HepG2 (cell line): ENCODE results near the gene ADIPOR2. TPM values are rescaled to one million over a fixed set of nuclear protein-coding genes. Genes with fewer than 3 reads are reported as not detected.
A peak's percentile ranks its signal among the peaks of the same experiment; 100 is the strongest.

Experiments used
- BRD4 ChIP-seq: sonication (generic); formaldehyde crosslinking; IDR thresholded peaks from 2 replicates; pipeline ENCODE4 v1.4.0; 2020; ENCODE audit warnings: missing genetic modification reagents
- DNMT3B ChIP-seq: conservative IDR thresholded peaks from 2 replicates; pipeline ENCODE4 v1.6.1; 2016; ENCODE audit warnings: missing biosample characterization, control low read depth
- HINFP ChIP-seq: sonication (generic); formaldehyde crosslinking; IDR thresholded peaks from 2 replicates; pipeline ENCODE4 v1.4.0; 2020; ENCODE audit warnings: low read depth, mild to moderate bottlenecking, missing genetic modification reagents
- HNF4G ChIP-seq, 2 experiments: sonication (generic) in 1 of 2; formaldehyde crosslinking in 1 of 2; IDR thresholded peaks; 2 replicates each; pipeline versions ENCODE4 v1.4.0 to v1.6.1; 2011 to 2020; ENCODE audit warnings: borderline replicate concordance in 2 of 2, low read depth in 2 of 2, mild to moderate bottlenecking in 2 of 2, low read length in 1 of 2, missing genetic modification reagents in 1 of 2, moderate library complexity in 1 of 2
- IRF9 ChIP-seq: sonication (generic); formaldehyde crosslinking; IDR thresholded peaks from 2 replicates; pipeline ENCODE4 v1.8.0; 2022; ENCODE audit warnings: missing genetic modification reagents, mild to moderate bottlenecking, borderline replicate concordance
- KDM5A ChIP-seq: fragments of 200-600 bp; sonication (generic); IDR thresholded peaks from 2 replicates; pipeline ENCODE4 v1.7.0; 2018; ENCODE audit warnings: antibody characterized with exemption, mild to moderate bottlenecking, low read length, borderline replicate concordance
- KLF11 ChIP-seq: IDR thresholded peaks from 2 replicates; pipeline ENCODE4 v1.6.1; 2016; ENCODE audit warnings: missing compliant biosample characterization
- MAZ ChIP-seq, 2 experiments: sonication (generic) in 1 of 2; formaldehyde crosslinking in 1 of 2; IDR thresholded peaks; 2 replicates each; pipeline versions ENCODE4 v1.5.0 to v1.6.1; 2012 to 2020; ENCODE audit warnings: low read depth in 2 of 2, mild to moderate bottlenecking in 2 of 2, borderline replicate concordance in 1 of 2, improper control_type of control experiment in 1 of 2, low read length in 1 of 2, missing genetic modification reagents in 1 of 2, moderate library complexity in 1 of 2
- MTA1 ChIP-seq: sonication (generic); formaldehyde crosslinking; IDR thresholded peaks from 2 replicates; pipeline ENCODE4 v1.4.0; 2020; ENCODE audit warnings: missing genetic modification reagents, mild to moderate bottlenecking, borderline replicate concordance
- NR2F2 ChIP-seq: IDR thresholded peaks from 2 replicates; pipeline ENCODE4 v1.6.1; 2012; ENCODE audit warnings: low read depth, inconsistent platforms, borderline replicate concordance
- TMF1 ChIP-seq: sonication (generic); formaldehyde crosslinking; IDR thresholded peaks from 2 replicates; pipeline ENCODE4 v1.8.1; 2022; ENCODE audit warnings: low read depth, missing genetic modification reagents
- ZBTB38 ChIP-seq: sonication (generic); formaldehyde crosslinking; IDR thresholded peaks from 2 replicates; pipeline ENCODE4 v1.5.1; 2020; ENCODE audit warnings: mild to moderate bottlenecking, missing genetic modification reagents
- ZGPAT ChIP-seq: IDR thresholded peaks from 2 replicates; pipeline ENCODE4 v1.6.1; 2016; ENCODE audit warnings: mild to moderate bottlenecking
- ZHX1 ChIP-seq: sonication (generic); formaldehyde crosslinking; IDR thresholded peaks from 2 replicates; pipeline ENCODE4 v1.8.1; 2022; ENCODE audit warnings: low read depth, mild to moderate bottlenecking, missing genetic modification reagents
- ZNF329 ChIP-seq: sonication (generic); formaldehyde crosslinking; IDR thresholded peaks from 2 replicates; pipeline ENCODE4 v1.9.0; 2021; ENCODE audit warnings: low read depth, mild to moderate bottlenecking, missing genetic modification reagents
- ZNF501 ChIP-seq: sonication (generic); formaldehyde crosslinking; IDR thresholded peaks from 2 replicates; pipeline ENCODE4 v1.5.1; 2020; ENCODE audit warnings: mild to moderate bottlenecking, moderate library complexity, missing genetic modification reagents
- ZNF556 ChIP-seq: sonication (generic); formaldehyde crosslinking; IDR thresholded peaks from 2 replicates; pipeline ENCODE4 v1.4.0; 2020; ENCODE audit warnings: mild to moderate bottlenecking, missing genetic modification reagents, borderline replicate concordance
- ZNF570 ChIP-seq: sonication (generic); formaldehyde crosslinking; IDR thresholded peaks from 2 replicates; pipeline ENCODE4 v1.4.0; 2020; ENCODE audit warnings: mild to moderate bottlenecking, missing genetic modification reagents, borderline replicate concordance
- polyA plus RNA-seq, 8 experiments: library from polyadenylated mRNA; depleted of rRNA in 3 of 8; stranded (reverse) in 7 of 8; unstranded in 1 of 8; fragments of >200 nt; fragmentation: Illumina TruSeq in 4 of 8; extraction: Trizol in 4 of 8; gene quantifications; 2 replicates each; pipeline versions ENCODE4 v1.2.1 to v1.2.3, GENCODE V29; 2011 to 2016; ENCODE audit warnings: low read depth in 4 of 8, missing spikeins in 1 of 8, mixed read lengths in 1 of 8; ENCODE audit not compliant: insufficient read depth in 1 of 8
- total RNA-seq, 5 experiments: library from RNA; depleted of rRNA; stranded (reverse); fragments of >200 nt; fragmentation: Illumina TruSeq; extraction: Trizol; gene quantifications; 2 replicates each; pipeline ENCODE4 v1.2.3, GENCODE V29; 2016; ENCODE audit warnings: low read depth in 1 of 5
- TF ChIP-seq, protein P1 (sequence below): sonication (generic); formaldehyde crosslinking; IDR thresholded peaks from 2 replicates; pipeline ENCODE4 v1.4.0; 2020; ENCODE audit warnings: missing genetic modification reagents

ADIPOR2 gene
- total and polyA plus RNA-seq, 2 of the 13 experiments (the other 11 are each of a cell fraction or from before 2014, with no cell fraction given) = 35.2 to 52.2 TPM

DNA sequence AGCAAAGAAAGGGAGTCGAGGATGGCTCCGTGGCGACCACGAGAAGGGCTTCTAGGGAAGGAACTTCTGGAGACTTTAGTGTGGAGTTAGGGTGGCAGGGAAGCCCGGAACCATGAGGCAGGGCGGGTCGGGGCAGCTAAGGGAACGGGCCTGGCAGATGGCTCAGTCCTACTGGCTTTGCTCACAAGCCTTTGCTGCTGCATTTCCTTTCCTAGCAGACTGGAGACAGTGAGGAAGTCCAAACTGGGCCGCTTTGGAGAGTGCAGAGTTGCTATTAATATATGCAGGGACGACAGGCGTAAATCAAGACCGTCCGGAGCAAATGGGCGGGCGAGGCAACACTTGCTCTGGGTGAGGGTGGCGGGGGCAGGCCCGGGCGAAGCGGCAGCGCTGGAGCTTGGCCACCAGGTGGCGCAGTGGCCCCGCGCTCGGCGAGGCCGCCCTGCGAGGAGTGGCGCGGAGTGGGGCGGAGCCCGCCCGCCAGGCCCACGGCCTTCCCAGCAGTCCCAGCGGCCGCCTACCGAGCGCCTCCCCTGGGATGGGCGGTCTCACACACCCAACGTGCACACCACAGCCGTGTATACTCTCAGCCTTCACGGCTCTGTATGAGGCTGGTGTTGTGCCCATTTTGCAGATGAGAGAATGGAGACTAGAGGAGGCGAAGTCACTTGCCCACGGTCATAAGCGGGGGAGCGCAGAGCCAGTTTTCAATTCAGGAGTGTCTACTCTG is 105.1 kb downstream of the ADIPOR2 start (continued):
- TF ChIP-seq IRF9 (0 out of 2 replicates have a peak, but pooled peaks have one; percentile 58), MAZ (IDR thresholded peaks at IDR 0.05; ENCODE audit: borderline replicate concordance, low read depth, low read length) (peak; percentile 47; the same call in 1 of the 2 replicates), MAZ (CRISPR knock-in tag; IDR thresholded peaks at IDR 0.05; ENCODE audit: low read depth) (peak; percentile 94), KLF11 (no peak), HINFP (CRISPR knock-in tag) (peak; percentile 85), ZBTB38 (CRISPR knock-in tag) (peak; percentile 79), ZHX1 (CRISPR knock-in tag) (0 out of 2 replicates have a peak, but pooled peaks have one; percentile 21), ZGPAT (CRISPR knock-in tag) (peak; percentile 49; the same call in 1 of the 2 replicates), KDM5A (no peak), DNMT3B (no peak), ZNF570 (CRISPR knock-in tag) (no peak), ZNF556 (CRISPR knock-in tag) (peak; percentile 86; the same call in 1 of the 2 replicates), NR2F2 (peak; percentile 33; the same call in 1 of the 2 replicates), TMF1 (CRISPR knock-in tag) (peak; percentile 81; the same call in 1 of the 2 replicates), HNF4G (IDR thresholded peaks at IDR 0.05; ENCODE audit: borderline replicate concordance, low read depth, low read length) (no peak; the same call in 1 of the 2 replicates), HNF4G (CRISPR knock-in tag; IDR thresholded peaks at IDR 0.05; ENCODE audit: borderline replicate concordance, low read depth) (no peak), MTA1 (CRISPR knock-in tag) (peak; percentile 77; the same call in 1 of the 2 replicates), ZNF501 (CRISPR knock-in tag) (peak; percentile 56; the same call in 1 of the 2 replicates), ZNF329 (CRISPR knock-in tag) (0 out of 2 replicates have a peak, but pooled peaks have one; percentile 65), BRD4 (CRISPR knock-in tag) (no peak)
- TF ChIP-seq, protein P1, sequence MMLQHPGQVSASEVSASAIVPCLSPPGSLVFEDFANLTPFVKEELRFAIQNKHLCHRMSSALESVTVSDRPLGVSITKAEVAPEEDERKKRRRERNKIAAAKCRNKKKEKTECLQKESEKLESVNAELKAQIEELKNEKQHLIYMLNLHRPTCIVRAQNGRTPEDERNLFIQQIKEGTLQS (CRISPR knock-in tag) = 0 out of 2 replicates have a peak, but pooled peaks have one; percentile 18
